ENCODE measurements around the gene LINC01488.

DNA sequence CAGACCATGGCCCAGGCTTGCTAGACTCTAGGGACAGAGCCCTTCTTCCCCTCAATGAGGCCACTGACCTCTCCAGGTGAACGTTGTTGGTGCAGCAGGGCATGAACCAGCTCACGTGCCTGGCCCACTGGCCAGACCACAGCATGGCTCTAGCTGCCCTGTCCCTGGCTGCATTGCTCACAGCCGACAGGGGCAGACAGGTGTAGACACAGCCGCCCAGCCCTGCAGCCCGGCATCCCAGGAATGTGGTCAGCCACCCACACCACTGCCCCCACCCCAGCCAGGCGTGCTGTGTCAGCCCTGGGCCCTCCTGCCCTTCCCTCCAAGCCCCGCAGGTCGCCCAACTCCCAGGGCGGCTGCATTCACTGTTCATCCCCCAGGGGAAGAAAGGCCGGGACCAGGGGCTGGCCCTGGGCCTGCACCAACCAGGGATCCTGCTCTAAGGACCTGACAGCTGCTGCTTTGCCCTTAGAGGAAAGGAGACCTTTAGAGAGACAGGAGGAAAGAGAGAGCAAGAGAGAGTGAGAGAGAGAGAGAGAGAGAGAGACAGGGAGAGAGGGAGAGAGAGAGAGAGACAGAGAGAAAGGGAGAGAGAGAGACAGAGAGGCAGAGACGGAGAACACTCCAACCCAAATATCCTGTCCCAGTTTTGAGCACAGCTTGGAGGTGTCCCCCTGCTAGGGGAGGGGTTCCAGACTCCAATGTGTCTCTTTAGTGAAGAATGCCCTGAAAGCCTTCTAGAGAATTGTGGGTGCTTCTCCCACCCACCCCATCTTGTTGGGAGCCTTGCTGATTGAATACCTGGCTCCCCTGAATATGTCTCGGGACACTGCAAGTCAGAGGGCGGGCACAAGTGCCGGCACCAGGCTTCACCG, 44.2 kb upstream of the LINC01488 start:
- TF ChIP-seq EZH2phosphoT487 (IDR thresholded peaks at IDR 0.05; ENCODE audit: unreplicated experiment): no peak
- TF ChIP-seq, protein P1, sequence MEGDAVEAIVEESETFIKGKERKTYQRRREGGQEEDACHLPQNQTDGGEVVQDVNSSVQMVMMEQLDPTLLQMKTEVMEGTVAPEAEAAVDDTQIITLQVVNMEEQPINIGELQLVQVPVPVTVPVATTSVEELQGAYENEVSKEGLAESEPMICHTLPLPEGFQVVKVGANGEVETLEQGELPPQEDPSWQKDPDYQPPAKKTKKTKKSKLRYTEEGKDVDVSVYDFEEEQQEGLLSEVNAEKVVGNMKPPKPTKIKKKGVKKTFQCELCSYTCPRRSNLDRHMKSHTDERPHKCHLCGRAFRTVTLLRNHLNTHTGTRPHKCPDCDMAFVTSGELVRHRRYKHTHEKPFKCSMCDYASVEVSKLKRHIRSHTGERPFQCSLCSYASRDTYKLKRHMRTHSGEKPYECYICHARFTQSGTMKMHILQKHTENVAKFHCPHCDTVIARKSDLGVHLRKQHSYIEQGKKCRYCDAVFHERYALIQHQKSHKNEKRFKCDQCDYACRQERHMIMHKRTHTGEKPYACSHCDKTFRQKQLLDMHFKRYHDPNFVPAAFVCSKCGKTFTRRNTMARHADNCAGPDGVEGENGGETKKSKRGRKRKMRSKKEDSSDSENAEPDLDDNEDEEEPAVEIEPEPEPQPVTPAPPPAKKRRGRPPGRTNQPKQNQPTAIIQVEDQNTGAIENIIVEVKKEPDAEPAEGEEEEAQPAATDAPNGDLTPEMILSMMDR (conservative IDR thresholded peaks at IDR 0.05; ENCODE audit: low read depth in 2 of 2): 0 out of 4 replicates have a peak, but pooled peaks of 1 of the 2 experiments have one; percentile 8
- no peak for TF ChIP-seq EZH2 (IDR thresholded peaks at IDR 0.05; ENCODE audit: low read depth, unreplicated experiment)
- no peak for TF ChIP-seq POLR2AphosphoS5 (IDR thresholded peaks at IDR 0.05; ENCODE audit: low read depth)
- TF ChIP-seq, protein P2, sequence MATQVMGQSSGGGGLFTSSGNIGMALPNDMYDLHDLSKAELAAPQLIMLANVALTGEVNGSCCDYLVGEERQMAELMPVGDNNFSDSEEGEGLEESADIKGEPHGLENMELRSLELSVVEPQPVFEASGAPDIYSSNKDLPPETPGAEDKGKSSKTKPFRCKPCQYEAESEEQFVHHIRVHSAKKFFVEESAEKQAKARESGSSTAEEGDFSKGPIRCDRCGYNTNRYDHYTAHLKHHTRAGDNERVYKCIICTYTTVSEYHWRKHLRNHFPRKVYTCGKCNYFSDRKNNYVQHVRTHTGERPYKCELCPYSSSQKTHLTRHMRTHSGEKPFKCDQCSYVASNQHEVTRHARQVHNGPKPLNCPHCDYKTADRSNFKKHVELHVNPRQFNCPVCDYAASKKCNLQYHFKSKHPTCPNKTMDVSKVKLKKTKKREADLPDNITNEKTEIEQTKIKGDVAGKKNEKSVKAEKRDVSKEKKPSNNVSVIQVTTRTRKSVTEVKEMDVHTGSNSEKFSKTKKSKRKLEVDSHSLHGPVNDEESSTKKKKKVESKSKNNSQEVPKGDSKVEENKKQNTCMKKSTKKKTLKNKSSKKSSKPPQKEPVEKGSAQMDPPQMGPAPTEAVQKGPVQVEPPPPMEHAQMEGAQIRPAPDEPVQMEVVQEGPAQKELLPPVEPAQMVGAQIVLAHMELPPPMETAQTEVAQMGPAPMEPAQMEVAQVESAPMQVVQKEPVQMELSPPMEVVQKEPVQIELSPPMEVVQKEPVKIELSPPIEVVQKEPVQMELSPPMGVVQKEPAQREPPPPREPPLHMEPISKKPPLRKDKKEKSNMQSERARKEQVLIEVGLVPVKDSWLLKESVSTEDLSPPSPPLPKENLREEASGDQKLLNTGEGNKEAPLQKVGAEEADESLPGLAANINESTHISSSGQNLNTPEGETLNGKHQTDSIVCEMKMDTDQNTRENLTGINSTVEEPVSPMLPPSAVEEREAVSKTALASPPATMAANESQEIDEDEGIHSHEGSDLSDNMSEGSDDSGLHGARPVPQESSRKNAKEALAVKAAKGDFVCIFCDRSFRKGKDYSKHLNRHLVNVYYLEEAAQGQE (IDR thresholded peaks at IDR 0.05; ENCODE audit: unreplicated experiment): no peak
- TF ChIP-seq NANOG (IDR thresholded peaks at IDR 0.05; ENCODE audit: borderline replicate concordance): no peak
- TF ChIP-seq ZNF331 (CRISPR knock-in tag; IDR thresholded peaks at IDR 0.05; ENCODE audit: low read depth): no peak
- no peak for TF ChIP-seq CREB1 (CRISPR knock-in tag; IDR thresholded peaks at IDR 0.05; ENCODE audit: low read depth)
- TF ChIP-seq, protein P3, sequence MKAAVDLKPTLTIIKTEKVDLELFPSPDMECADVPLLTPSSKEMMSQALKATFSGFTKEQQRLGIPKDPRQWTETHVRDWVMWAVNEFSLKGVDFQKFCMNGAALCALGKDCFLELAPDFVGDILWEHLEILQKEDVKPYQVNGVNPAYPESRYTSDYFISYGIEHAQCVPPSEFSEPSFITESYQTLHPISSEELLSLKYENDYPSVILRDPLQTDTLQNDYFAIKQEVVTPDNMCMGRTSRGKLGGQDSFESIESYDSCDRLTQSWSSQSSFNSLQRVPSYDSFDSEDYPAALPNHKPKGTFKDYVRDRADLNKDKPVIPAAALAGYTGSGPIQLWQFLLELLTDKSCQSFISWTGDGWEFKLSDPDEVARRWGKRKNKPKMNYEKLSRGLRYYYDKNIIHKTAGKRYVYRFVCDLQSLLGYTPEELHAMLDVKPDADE (IDR thresholded peaks at IDR 0.05): no peak
- no peak for TF ChIP-seq JUNB (IDR thresholded peaks at IDR 0.05; ENCODE audit: unreplicated experiment)
- TF ChIP-seq, protein P4, sequence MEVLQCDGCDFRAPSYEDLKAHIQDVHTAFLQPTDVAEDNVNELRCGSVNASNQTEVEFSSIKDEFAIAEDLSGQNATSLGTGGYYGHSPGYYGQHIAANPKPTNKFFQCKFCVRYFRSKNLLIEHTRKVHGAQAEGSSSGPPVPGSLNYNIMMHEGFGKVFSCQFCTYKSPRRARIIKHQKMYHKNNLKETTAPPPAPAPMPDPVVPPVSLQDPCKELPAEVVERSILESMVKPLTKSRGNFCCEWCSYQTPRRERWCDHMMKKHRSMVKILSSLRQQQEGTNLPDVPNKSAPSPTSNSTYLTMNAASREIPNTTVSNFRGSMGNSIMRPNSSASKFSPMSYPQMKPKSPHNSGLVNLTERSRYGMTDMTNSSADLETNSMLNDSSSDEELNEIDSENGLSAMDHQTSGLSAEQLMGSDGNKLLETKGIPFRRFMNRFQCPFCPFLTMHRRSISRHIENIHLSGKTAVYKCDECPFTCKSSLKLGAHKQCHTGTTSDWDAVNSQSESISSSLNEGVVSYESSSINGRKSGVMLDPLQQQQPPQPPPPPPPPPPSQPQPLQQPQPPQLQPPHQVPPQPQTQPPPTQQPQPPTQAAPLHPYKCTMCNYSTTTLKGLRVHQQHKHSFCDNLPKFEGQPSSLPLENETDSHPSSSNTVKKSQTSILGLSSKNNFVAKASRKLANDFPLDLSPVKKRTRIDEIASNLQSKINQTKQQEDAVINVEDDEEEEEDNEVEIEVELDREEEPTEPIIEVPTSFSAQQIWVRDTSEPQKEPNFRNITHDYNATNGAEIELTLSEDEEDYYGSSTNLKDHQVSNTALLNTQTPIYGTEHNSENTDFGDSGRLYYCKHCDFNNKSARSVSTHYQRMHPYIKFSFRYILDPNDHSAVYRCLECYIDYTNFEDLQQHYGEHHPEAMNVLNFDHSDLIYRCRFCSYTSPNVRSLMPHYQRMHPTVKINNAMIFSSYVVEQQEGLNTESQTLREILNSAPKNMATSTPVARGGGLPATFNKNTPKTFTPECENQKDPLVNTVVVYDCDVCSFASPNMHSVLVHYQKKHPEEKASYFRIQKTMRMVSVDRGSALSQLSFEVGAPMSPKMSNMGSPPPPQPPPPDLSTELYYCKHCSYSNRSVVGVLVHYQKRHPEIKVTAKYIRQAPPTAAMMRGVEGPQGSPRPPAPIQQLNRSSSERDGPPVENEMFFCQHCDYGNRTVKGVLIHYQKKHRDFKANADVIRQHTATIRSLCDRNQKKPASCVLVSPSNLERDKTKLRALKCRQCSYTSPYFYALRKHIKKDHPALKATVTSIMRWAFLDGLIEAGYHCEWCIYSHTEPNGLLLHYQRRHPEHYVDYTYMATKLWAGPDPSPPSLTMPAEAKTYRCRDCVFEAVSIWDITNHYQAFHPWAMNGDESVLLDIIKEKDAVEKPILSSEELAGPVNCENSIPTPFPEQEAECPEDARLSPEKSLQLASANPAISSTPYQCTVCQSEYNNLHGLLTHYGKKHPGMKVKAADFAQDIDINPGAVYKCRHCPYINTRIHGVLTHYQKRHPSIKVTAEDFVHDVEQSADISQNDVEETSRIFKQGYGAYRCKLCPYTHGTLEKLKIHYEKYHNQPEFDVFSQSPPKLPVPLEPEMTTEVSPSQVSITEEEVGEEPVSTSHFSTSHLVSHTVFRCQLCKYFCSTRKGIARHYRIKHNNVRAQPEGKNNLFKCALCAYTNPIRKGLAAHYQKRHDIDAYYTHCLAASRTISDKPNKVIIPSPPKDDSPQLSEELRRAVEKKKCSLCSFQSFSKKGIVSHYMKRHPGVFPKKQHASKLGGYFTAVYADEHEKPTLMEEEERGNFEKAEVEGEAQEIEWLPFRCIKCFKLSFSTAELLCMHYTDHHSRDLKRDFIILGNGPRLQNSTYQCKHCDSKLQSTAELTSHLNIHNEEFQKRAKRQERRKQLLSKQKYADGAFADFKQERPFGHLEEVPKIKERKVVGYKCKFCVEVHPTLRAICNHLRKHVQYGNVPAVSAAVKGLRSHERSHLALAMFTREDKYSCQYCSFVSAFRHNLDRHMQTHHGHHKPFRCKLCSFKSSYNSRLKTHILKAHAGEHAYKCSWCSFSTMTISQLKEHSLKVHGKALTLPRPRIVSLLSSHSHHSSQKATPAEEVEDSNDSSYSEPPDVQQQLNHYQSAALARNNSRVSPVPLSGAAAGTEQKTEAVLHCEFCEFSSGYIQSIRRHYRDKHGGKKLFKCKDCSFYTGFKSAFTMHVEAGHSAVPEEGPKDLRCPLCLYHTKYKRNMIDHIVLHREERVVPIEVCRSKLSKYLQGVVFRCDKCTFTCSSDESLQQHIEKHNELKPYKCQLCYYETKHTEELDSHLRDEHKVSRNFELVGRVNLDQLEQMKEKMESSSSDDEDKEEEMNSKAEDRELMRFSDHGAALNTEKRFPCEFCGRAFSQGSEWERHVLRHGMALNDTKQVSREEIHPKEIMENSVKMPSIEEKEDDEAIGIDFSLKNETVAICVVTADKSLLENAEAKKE (CRISPR knock-in tag; IDR thresholded peaks at IDR 0.05): no peak
